GM12801 (cell line): Measurements from ENCODE around the gene ANKRD44.

Experiments
- CTCF ChIP-seq: IDR thresholded peaks from one replicate; pipeline ENCODE4 v1.5.1; 2011; ENCODE audit warnings: control low read depth; ENCODE audit not compliant: insufficient read length; ENCODE audit errors: extremely low read depth

Gene ANKRD44

DNA sequence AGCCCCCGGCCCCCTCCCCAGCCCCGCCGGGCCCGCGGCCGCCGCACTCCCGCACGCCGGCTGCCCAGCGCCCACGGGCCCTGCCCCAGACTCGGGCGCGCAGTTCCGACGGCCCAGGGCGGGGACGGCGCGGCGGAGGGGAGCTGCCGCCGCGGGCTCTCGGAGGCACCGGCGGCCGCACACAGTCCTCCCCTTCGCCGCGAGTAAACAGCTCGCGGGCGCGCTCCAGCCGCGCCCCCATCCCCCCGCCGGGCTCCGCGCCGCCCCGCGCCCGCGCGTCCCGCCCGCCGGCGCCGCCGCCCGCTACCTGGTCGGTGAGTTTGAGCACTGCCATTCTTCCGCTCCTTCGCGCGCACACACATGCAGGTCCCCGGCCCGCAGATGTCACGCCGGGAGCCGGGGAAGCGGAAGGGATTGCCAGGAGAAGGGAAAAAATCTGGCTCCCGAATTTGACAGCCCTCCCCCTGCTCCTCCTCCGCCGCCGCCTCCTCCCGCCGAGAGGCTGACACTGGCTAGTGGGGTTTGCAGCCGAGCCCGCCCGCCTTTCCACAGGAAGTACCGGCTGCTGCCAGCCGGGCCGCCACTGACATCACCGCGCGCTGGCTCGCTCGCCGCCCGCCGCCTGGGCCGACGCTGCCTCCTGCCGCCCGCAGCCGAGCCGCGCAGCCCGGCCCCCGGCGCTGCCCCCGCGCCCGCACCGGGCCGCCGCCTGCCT is at the start of gene ANKRD44:
Gene ANKRD44 (minus strand): TSS at position 510 of the 715 bp plus-strand sequence. CDS start 176 bp downstream, at position 334.
- TF ChIP-seq CTCF = no peak

DNA sequence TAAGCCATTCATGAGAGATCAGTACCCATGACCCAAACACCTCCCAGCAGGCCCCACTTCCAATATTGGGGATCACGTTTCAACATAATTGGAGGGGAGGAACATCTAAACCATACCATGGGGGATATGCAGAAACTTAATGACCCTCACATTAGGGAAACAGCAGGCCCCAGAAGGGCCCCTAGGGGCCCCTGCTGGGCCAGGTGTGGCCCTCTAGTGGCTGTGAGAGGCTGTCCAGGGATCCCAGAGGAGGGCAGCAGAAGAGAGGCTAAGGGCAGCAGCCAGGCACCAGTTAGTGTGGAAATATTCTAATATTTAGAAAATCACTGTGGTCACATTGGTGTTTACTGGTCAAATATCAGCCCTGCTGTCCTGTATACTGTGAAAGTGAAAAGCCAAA is 49.3 kb upstream of the ANKRD44 start:
- TF ChIP-seq CTCF = no peak

DNA sequence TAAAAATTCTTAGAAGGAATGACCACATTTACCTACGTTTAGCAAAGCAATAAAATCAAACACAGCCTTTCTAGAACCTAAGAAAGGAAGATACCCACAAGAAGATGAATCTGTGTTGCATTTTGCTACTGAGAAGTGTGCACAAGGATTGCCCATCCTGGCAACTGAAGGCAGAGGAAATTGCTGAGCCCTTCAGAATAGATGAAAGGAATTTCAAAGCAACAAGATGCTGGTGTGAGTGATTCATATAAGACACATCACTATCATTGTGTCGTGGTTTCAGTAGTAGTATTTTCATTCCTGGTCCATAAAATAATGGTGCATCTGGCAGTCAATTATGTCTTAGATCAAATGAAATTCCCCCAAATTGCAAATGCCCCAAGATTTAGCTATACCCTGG is 48.4 kb upstream of the ANKRD44 start:
- no peak for TF ChIP-seq CTCF

DNA sequence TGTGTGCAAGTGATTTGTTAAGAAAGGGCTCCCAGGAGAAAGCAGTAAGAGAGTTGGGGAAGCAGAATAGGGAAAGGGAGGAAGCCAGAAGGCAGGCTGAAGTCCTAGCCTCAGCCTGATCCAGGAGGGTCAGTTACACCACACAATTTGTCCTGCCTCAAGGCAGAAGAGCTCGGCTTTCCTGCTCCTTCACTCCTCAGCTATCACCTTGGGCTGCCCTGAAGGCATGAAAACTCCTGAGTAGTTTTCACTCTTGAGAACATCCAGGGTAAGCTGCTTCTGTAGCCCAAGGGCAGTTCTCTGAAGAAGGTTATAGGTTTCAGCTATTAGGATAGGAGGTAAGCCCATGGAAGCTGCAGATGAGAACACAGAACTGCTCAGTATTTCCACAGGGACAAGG is 47.4 kb upstream of the ANKRD44 start:
- no peak for TF ChIP-seq CTCF

GRCh38 chr2:197356136-197356535 is 45.6 kb upstream of the ANKRD44 start:
- TF ChIP-seq CTCF = no peak

- no peak for TF ChIP-seq CTCF
These were observed 43.6 kb upstream of the ANKRD44 start for GRCh38 chr2:197354169-197354558.

DNA sequence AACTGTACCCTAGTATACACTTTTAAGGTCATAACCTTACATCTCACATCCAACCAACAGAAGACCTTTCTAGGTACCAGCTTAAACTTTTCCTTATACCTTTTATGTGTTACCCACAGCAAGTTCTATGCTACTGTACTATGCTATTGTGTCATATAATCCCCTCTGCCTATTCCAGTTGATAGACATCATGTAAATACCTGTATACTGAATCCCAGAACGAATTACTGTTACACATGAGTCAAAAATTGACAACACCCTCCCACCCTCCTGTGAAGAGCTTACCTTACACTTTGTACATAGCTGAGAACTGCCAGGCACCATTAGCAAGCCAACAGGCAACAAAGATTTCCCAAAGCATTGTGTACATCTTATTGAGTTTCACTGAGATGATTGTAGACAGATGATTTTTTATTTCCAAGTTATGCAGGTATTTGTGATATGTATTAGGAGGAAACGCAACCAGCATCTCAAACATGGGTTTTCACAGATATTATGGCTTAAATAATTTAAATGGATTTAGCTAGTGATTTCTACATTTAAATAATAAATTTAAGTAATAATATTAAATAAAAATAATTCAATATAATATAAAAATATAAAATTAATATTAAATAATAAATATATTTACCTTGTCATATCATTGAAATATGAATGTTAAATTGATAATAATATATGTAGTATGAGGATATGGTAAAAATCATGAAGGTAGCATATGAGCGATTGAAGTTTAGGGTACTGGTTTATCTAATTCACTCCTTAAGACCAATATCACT is 43.0 kb upstream of the ANKRD44 start:
- TF ChIP-seq CTCF = no peak
